ENCODE results near the gene MAN2B2.
"Not testable (repeated sequence)": the region's sequence is repeated elsewhere in the genome, so short reads cannot be mapped to it uniquely, and the experiment has no call there.

Gene MAN2B2

DNA sequence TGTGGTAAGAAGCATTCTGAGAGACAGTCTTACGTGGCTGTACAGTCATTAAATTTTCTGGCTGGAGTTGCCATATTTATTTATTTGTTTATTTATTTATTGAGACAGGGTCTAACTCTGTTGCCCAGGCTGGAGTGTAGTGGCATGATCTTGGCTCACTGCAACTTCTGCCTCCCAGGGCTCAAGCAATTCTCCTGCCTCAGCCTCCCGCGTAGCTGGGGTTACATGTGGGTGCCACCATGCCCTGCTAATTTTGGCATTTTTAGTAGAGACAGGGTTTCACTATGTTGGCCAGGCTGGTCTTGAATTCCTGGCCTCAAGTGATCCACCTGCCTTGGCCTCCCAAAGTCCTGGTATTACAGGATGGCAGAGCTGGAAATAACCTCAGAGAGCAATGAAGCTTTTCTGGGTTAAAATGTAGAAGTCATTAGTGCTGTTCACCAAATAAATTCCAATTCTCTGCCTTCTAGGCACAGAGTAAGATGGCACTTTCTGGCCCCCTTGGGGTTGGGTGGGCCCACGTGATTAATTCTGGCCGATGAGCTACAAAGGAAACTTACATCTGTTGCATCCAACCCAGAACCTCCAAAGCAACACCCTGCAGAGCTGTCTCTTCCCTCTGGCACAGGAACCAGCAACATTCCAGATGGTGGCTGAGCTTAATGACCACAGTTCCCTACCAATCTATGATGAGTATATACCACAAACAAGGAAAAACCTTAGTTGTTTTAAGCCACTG is 70.0 kb downstream of the MAN2B2 start:
- no peak for DNase-seq

DNA sequence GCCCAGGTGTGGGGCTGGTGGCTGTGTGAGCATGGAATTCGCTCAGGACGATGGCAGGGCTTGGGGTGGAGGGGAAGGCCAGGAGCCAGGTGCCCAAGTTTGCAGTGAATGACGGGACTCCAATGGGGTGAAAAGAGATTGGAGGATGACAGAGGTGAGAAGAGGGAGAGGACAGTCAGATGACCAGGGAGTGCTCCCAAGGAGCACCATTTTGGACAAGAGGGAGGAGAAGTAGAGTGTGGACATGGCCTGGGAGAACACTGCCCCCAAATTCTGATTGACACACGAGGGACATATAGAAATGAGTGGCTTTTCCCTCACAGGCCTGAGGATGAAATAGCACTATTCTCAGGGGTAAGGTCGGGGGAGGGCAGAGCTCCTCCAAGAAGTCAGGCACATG is 72.2 kb downstream of the MAN2B2 start:
- DNase-seq: no peak

DNA sequence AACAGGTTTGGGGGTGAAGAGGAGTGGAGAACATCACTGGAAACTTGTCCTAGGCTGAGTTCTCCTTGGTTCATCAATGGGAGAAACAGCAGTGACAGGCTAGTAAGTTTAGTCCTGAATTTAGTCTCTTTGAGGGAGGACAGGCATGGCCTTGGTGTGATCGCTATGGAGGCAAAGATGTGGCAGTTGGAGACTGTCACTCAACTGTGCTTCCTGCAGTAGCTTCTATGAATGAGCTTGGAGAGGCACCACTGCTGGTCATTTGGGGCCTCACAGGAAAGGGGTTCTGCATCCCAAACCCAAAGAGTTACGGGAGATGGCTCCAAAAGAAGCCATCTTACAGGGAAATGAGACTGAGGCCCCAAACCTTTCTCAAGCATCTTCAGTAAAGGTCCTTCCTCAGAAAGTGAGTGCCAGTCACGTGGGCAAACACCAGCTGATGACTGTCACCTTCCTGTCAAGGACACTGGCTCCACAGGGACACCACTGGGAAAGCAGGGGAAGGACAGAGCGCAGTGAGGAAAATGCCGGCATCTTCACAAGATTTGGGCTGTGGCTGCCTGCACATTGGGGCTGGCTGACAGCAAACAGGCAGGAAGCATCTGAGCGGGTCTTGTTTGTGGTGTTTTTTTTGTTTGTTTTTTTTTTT is 72.7 kb downstream of the MAN2B2 start:
- DNase-seq: no peak

DNA sequence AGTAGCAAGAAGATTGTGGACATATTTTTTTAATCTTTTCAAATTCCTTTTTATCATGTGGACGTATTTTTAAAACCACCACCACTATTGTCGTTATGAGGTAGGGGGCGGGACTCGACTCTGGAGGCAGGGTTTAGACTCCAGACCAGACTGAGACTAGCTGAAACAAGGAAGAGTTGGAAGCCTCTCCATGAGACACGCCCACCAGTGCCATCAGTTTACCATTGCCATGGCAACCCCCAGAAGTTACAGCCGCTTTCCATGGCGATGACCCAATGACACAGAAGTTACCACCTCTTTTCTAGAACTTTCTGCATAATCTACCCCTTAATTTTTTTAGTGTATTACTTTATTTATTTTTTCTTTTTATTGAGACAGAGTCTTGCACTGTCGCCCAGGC is 74.2 kb downstream of the MAN2B2 start:
- no peak for DNase-seq

DNA sequence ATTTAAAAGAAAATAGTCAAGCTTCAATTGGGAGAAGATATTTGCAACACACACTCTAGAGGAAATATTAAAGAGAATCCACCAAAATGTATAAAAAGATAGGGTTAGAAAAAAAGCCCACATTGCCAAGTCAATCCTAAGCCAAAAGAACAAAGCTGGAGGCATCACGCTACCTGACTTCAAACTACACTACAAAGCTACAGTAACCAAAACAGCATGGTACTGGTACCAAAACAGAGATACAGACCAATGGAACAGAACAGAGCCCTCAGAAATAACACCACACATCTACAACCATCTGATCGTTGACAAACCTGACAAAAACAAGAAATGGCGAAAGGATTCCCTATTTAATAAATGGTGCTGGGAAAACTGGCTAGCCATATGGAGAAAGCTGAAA is 79.2 kb downstream of the MAN2B2 start:
- DNase-seq: not testable (repeated sequence)

DNA sequence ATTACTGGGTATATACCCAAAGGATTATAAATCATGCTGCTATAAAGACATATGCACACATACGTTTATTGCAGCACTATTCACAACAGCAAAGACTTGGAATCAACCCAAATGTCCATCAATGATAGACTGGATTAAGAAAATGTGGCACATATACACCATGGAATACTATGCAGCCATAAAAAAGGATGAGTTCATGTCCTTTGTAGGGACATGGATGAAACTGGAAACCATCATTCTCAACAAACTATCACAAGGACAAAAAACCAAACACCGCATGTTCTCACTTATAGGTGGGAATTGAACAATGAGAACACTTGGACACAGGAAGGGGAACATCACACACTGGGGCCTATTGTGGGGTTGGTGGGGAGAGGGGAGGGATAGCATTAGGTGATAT is 80.3 kb downstream of the MAN2B2 start:
- DNase-seq: not testable (repeated sequence)

DNA sequence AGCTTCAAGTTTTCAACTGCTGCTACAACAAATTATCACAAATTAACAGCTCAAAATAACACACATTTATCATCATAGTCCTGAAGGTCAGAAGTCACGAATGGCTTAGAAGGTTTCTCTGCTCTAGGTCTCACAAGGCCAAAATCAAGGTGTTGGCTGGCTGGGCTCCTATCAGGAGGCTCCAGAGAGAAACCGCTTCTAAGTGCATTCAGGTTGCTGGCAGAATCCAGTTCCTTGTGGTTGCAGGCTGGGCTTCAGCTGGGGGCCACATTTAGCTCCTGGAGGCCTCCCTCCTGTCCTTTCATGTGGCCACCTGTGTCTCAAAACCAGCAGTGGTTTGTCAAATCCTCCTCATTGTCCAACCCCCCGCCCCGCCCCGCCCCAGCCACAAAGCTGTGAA is 80.9 kb downstream of the MAN2B2 start:
- DNase-seq: no peak

DNA sequence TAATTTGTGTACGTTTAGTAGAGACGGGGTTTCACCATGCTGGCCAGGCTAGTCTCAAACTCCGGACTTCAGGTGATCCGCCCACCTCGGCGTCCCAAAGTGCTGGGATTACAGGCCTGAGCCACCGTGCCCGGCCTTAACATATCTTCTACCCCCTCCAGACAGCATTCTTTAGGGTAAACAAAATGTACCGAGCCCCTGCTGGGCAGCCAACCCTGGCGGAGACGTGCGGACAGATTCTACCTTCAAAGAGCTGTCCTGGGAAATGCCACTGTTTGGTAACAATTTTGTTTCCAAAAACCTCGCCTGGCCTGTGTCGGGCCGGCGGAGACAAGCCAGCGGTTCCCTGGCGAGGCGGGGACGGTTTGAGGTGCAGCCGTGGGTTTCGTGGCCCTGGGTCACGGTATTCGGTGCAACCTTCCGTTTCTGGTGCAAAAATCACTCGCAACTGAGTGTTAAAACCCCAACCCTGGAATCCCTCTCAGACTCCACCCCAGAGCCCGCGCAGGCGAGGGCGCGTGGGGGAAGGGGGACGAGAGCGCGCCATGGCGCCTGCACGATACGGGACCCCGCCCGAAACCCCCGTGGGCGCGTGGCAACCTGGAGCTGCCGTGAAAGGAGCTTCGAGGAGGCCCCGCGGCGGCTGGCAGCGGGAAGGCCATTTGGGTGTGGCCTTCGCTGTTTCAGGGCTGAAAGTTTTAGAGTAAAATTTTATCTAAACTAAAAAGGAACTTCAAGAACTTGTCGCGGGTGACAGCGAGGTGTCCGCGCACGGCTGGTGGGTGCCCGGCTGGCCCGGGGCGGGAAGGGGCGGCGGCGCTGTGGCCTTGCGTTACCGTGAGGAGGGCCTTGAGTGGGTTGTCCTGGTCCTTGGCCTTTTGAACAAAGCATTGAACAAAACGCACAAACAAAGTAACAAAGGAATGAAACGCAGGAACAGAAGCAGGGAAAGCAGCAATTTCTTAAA is 82.5 kb downstream of the MAN2B2 start:
- DNase-seq: no peak

DNA sequence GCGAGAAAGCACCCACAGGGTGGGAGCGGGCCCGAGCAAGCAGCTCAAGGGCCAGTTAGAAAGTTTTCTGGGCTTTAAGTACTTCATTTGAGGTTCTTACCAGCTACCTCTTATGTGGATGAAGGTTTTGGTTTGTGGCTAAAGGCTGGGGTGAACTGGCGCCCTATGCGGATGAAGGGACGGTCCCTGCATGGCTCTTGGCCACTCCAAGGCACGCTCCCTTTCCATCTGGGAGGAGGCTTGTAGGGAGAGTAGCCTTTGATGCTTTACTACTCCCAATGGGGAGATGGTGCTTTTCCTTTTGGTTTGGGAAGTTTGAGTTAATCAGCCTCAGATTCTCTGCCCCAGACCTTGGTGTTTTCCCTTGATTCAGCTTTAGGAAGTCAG is 83.2 kb downstream of the MAN2B2 start:
- no peak for DNase-seq

DNA sequence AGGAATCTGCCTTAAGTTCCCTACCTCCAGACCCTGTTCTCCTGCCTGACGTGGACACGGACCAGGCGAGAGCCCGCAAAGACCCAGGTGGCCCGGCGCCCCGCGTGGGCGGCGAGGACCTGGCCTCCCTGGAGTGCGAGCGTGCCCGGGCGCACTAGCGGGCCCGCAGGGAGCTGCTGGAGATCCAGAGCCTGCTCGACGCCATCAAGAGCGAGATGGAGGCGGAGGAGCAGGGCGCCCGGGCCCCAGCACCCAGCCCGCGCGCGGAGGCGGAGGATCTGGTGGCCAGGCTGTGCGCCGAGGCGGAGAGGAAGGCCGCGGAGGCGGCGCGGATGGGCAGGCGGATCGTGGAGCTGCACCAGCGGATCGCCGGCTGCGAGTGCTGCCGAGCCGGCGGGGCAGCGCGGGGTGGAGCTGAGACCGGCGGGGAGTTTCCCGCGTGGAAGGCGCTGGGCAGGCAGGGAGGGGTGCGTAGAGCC is 83.6 kb downstream of the MAN2B2 start:
- peak; percentile 46 for DNase-seq

DNA sequence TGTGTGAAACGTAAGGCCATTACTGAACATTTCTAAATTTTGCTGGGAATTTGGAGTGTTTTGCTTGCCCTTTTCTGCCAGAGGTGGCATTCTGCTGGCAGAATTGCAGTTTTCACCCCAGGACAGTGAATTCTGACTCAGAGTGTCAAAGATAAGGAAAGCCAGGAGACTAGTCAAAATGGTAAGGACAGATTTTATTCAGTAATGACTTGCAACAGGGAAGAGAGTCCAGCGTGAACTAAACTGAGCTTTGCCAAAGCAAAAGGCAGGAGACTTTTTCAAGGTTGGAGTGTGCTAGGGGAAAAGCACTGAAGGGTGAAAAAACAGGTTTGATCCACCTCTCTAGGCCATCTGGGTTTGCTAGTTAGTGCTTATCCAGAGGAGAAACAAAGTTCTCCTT is 84.9 kb downstream of the MAN2B2 start:
- DNase-seq: no peak

DNA sequence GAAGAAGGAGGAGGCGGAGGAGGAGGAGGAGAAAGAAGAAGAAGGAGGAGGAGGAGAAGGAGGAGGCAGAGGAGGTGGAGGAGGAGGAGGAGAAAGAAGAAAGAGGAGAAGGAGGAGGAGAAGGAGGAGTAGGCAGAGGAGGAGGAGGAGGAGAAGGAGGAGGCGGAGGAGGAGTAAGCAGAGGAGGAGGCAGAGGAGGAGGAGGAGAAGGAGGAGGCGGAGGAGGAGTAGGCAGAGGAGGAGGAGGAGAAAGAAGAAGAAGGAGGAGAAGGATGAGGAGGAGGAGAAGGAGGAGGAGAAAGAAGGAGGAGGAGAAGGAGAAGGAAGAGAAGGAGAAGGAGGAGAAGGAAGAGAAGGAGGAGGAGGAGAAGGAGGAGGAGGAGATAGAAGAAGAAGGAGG is 85.4 kb downstream of the MAN2B2 start:
- DNase-seq: no peak

DNA sequence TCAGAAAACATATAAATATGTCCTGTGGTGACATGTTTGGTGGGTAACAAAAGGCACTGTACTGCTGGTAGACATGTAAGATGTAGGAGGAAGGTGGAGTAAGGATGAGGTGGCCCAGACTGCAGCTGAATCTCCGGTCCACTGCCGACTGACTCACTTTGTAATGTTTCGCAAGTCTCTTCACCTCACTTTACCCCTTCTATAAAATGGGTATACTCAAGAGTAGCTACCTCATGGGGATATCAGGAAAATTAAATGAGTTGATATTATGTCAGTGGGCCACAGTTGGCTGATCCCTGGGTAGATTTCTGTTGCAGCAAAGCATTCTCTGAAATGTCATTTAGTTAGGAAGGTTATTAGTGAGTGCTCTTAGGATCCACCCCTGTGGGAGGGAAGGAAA is 87.6 kb downstream of the MAN2B2 start:
- no peak for DNase-seq

DNA sequence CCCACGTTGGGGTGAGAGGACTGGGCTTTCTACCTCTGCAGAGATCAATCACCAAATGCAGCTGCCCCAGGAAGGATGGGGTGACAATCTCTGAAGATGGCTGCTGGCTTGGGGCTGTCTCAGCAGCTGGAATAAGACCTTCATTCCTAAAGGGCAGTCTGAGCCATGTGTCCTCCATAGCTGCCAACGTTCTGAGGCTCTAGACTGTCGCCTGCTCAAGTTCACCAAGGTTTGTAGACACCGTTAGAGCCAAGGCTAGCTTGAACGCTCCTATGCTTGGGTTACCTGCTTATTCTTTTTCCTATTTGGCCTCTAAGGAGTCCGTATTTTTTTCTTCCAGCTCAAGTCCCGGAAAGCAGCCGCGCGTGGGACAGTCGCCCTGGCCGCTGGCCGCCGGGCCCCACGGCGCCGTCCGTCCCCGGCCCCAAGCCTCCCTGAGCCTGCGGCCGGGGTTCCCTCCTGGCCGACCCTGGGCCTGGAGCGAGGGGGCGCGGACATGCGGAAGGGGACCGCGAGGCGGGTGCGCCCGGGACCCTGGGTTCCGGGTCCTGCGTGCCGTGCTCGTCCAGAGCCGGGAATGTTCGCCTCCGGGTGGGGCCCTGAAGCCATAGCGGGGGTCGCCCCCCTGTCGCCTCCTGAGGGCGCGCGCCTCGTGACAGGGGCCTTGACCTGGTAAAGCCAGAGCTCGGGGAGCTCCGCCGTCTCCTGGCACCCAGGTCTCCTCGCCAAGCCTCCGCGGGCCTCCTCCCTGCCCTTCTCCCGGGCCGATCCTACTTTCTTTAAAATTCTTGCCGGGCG is 88.8 kb downstream of the MAN2B2 start:
- DNase-seq: no peak

DNA sequence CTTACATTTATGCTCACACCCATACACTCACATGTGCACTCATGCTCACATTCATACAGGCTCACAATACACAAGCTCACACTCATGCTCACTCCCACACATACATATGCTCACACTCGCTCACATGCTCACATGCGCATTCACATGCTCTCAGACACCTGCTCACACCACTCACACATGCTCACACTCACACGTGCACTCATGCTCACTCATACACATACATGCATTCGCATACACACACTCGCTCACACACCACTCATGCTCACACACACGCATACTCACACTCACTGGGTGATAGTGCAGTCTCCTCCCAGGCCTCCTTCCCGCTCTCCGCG is 90.3 kb downstream of the MAN2B2 start:
- no peak for DNase-seq

DNA sequence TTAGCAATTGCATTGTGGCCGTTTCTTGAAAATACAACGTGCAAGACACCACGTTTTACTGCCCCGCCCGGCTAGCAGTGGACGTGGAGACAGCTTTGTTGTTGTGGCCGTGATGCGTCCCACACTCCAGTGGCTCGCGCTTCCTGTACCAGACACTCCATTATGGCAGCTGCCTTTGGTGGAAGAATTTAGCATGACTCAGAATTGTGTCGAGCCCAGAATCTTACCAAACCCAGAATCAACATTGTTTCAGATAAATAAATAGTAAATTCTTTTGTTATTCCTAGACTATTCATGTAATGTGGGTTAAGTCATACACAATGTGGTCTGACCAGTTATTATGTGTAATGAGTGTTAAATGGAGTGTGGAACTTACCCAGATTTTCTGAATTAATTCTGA is 93.4 kb downstream of the MAN2B2 start:
- DNase-seq: no peak

DNA sequence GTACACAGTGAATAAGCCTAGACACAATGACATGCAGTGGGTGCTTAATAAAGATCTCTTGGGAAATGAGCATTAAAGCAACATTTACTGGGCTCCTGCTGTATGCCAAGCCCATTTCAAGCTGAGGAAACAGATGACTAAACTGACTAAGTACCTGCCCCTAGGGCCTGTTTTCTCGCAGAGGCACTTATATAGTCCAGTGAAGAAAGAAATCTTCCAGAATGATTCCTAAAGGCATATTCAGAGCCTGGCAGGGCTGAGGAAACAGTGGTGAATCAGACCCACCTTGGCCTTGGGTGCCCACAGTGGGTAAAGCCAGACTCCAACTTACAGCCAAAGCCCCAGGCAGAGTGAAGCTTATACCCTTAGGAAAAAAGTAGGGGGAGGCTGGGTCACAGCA is 96.7 kb downstream of the MAN2B2 start:
- DNase-seq: no peak

DNA sequence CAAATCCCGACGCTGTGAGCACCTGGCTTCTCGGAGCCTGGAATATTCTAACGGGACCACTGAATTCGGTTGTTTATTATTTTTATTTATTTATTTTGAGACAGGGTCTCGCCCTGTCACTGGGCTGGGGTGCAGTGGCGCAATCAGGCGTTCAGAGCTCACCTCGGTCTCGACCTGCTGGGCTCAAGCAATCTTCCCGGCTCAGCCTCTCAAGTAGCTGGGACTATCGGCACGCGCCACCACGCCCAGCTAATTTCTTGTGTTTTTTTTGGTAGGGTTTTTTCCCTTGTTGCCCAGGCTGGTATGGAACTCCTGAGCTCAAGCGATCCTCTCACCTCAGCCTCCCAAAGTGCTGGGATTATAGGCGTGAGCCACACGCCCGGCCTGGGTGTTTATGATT is 97.1 kb downstream of the MAN2B2 start:
- DNase-seq: no peak

DNA sequence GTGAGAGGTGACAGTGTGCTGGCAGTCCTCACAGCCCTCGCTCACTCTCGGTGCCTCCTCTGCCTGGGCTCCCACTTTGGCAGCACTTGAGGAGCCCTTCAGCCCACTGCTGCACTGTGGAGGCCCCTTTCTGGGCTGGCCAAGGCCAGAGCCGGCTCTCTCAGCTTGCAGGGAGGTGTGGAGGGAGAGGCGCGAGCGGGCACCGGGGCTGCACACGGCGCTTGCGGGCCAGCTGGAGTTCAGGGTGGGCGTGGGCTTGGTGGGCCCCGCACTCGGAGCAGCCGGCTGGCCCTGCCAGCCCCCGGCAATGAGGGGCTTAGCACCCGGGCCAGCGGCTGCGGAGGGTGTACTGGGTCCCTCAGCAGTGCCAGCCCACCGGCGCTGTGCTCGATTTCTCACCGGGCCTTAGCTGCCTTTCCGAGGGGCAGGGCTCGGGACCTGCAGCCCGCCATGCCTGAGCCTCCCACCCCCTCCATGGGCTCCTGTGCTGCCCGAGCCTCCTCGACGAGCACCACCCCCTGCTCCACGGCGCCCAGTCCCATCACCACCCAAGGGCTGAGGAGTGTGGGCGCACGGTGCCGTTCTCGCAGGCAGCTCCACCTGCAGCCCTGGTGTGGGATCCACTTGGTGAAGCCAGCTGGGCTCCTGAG is 97.7 kb downstream of the MAN2B2 start:
- DNase-seq: not testable (repeated sequence)

Data from stimulated activated CD4-positive, alpha-beta T cell treated with anti-CD3 and anti-CD28 coated beads, Interleukin-1b, Interleukin-23, amount 100 ng/mL, for 48 hours (primary cell).